Tibial nerve (tissue), 4 donors: Measurements from ENCODE around the gene PNPO.

Experiments used
- EP300 ChIP-seq, 2 donors: sonication (generic); formaldehyde crosslinking; IDR thresholded peaks; one replicate each; pipeline ENCODE4 v1.6.1; 2017; ENCODE audit warnings: antibody characterized with exemption in 2 of 2, mild to moderate bottlenecking in 1 of 2
- POLR2A ChIP-seq, 2 donors: fragments of 450-650 bp; IDR thresholded peaks; one replicate each; pipeline ENCODE4 v1.6.1; 2017; ENCODE audit warnings: antibody characterized with exemption in 2 of 2, mild to moderate bottlenecking in 2 of 2, moderate library complexity in 2 of 2
- TF ChIP-seq, protein P1 (sequence below), 5 experiments: fragments of 200-600 bp in 3 of 5; fragments of 450-650 bp in 2 of 5; sonication (generic) in 3 of 5; IDR thresholded peaks; one replicate each; pipeline ENCODE4 v1.5.1; 2016 to 2019; ENCODE audit warnings: antibody characterized with exemption in 5 of 5, mild to moderate bottlenecking in 3 of 5, moderate library complexity in 2 of 5

- TF ChIP-seq, protein P1, sequence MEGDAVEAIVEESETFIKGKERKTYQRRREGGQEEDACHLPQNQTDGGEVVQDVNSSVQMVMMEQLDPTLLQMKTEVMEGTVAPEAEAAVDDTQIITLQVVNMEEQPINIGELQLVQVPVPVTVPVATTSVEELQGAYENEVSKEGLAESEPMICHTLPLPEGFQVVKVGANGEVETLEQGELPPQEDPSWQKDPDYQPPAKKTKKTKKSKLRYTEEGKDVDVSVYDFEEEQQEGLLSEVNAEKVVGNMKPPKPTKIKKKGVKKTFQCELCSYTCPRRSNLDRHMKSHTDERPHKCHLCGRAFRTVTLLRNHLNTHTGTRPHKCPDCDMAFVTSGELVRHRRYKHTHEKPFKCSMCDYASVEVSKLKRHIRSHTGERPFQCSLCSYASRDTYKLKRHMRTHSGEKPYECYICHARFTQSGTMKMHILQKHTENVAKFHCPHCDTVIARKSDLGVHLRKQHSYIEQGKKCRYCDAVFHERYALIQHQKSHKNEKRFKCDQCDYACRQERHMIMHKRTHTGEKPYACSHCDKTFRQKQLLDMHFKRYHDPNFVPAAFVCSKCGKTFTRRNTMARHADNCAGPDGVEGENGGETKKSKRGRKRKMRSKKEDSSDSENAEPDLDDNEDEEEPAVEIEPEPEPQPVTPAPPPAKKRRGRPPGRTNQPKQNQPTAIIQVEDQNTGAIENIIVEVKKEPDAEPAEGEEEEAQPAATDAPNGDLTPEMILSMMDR (IDR thresholded peaks at IDR 0.05) = no peak
- TF ChIP-seq EP300 (IDR thresholded peaks at IDR 0.05) (no peak), POLR2A (IDR thresholded peaks at IDR 0.05) (no peak)
Measured at GRCh38 chr17:47935961-47936360, 5.4 kb upstream of the PNPO start.
